ENCODE data around the gene UVRAG.

Gene UVRAG

GRCh38 chr11:75814677-75815344 lies at the start of gene UVRAG:
Gene UVRAG (plus strand): TSS chr11:75815210. CDS start chr11:75815408, 198 bp downstream.
- peak; percentile 98 to 100 (median 100) for DNase-seq

GRCh38 chr11:75766443-75767227 lies 48.4 kb upstream of the UVRAG start:
- no peak for DNase-seq

GRCh38 chr11:75767228-75767572 lies 47.8 kb upstream of the UVRAG start:
- DNase-seq = no peak

GRCh38 chr11:75767793-75768111 lies 47.3 kb upstream of the UVRAG start:
- DNase-seq = no peak

GRCh38 chr11:75768112-75768908 lies 46.7 kb upstream of the UVRAG start, which contains the start of gene DGAT2:
Gene DGAT2 (plus strand): TSS chr11:75768778. CDS start chr11:75768992, 214 bp downstream.
- DNase-seq = peak in 51 of 58 donors; percentile 5 to 77 (median 42)

GRCh38 chr11:75768909-75769771 lies 45.9 kb upstream of the UVRAG start:
- DNase-seq = peak in 1 of 58 donors; percentile 12

GRCh38 chr11:75770102-75770501 lies 44.9 kb upstream of the UVRAG start:
- no peak for DNase-seq

GRCh38 chr11:75771646-75772410 lies 43.2 kb upstream of the UVRAG start:
- no peak for DNase-seq

- no peak for DNase-seq
Observed at GRCh38 chr11:75773595-75774353, 41.2 kb upstream of the UVRAG start.

GRCh38 chr11:75775056-75775455 lies 40.0 kb upstream of the UVRAG start:
- DNase-seq = no peak

- no peak for DNase-seq
Observed at GRCh38 chr11:75776546-75776945, 38.5 kb upstream of the UVRAG start.

- no peak for DNase-seq
Observed at GRCh38 chr11:75777461-75778110, 37.4 kb upstream of the UVRAG start.

- no peak for DNase-seq
Observed at GRCh38 chr11:75778962-75779361, 36.0 kb upstream of the UVRAG start.

GRCh38 chr11:75779960-75780359 lies 35.0 kb upstream of the UVRAG start:
- peak in 1 of 58 donors; percentile 30 for DNase-seq

- DNase-seq = no peak
Observed at GRCh38 chr11:75780888-75781287, 34.1 kb upstream of the UVRAG start.

GRCh38 chr11:75781296-75781695 lies 33.7 kb upstream of the UVRAG start:
- DNase-seq = no peak

- DNase-seq = no peak
Observed at GRCh38 chr11:75781831-75782230, 33.2 kb upstream of the UVRAG start.

GRCh38 chr11:75782540-75783263 lies 32.3 kb upstream of the UVRAG start:
- no peak for DNase-seq
